Heart right ventricle (tissue), 16 donors: Measurements from ENCODE around the gene ATOX1. TPM values are rescaled to one million over a fixed set of nuclear protein-coding genes. Genes with fewer than 3 reads are reported as not detected.

Source experiments
- ATAC-seq, 8 donors: fragments of 200-7000 bp; cut with Tn5 transposase; one replicate each; pipeline ENCODE4 v1.9.1; 2020; ENCODE audit warnings: mild to moderate bottlenecking in 8 of 8, moderate library complexity in 8 of 8, moderate number of reproducible peaks in 1 of 8
- DNase-seq, 2 donors: peaks; one replicate each; pipeline ENCODE4 v3.0.0-alpha.2; 2020
- H3K27ac ChIP-seq, 10 donors: fragments of 200-600 bp; sonication (generic) in 2 of 10; one replicate each; pipeline versions ENCODE4 v1.5.0 to v1.8.0; 2020 to 2022; ENCODE audit warnings: mild to moderate bottlenecking in 3 of 10
- H3K27me3 ChIP-seq, 7 donors: fragments of 200-600 bp; one replicate each; pipeline ENCODE4 v1.8.0; 2021 to 2022; ENCODE audit warnings: mild to moderate bottlenecking in 2 of 7
- H3K36me3 ChIP-seq, 9 donors: fragments of 200-600 bp; sonication (generic) in 1 of 9; one replicate each; pipeline versions ENCODE4 v1.5.0 to v1.8.0; 2020 to 2022; ENCODE audit warnings: mild to moderate bottlenecking in 2 of 9
- H3K4me1 ChIP-seq, 9 donors: fragments of 200-600 bp; sonication (generic) in 1 of 9; one replicate each; pipeline versions ENCODE4 v1.5.0 to v1.8.0; 2020 to 2022; ENCODE audit warnings: mild to moderate bottlenecking in 4 of 9
- H3K4me3 ChIP-seq, 10 donors: fragments of 200-600 bp; sonication (generic) in 2 of 10; one replicate each; pipeline versions ENCODE4 v1.5.0 to v1.8.0; 2020 to 2022; ENCODE audit warnings: mild to moderate bottlenecking in 7 of 10, moderate library complexity in 2 of 10
- H3K9me3 ChIP-seq, 11 donors: fragments of 200-600 bp in 10 of 11; sonication (generic) in 2 of 11; one replicate each; pipeline versions ENCODE4 v1.5.0 to v1.8.0; 2013 to 2022; ENCODE audit warnings: mild to moderate bottlenecking in 2 of 11, control low read depth in 1 of 11, moderate library complexity in 1 of 11
- WGBS, 2 donors: extraction: QIAGEN DNeasy Blood & Tissue Kit; methylation state at CpG; one replicate each; pipeline ENCODE4 v1.1.7; 2013; ENCODE audit warnings: inconsistent platforms in 1 of 2; 5-methylcytosine and 5-hydroxymethylcytosine counted together
- intact Hi-C, 10 donors: fragments of 100-400 bp; cut with DNase I; formaldehyde crosslinking; loops; one replicate each; pipeline versions ENCODE4 v1.11.1 to v1.14.2; 2022
- polyA plus RNA-seq, 2 donors: library from polyadenylated mRNA; stranded (reverse); fragments of 200-250 nt; gene quantifications; one replicate each; pipeline ENCODE4 v1.2.3, GENCODE V29; 2013
- total RNA-seq, 10 donors: library from RNA; stranded (reverse); fragmentation: NEBNext Ultra II Directional in 3 of 10; extraction: Animal tissue kit (Norgen Biotek cat#: 25700) in 3 of 10; gene quantifications; one replicate each; pipeline versions ENCODE4 v1.2.1 to v1.2.4, GENCODE V29; 2021 to 2023
- TF ChIP-seq, protein P1 (sequence below), 9 donors: fragments of 200-600 bp; sonication (generic) in 2 of 9; IDR thresholded peaks; one replicate each; pipeline versions ENCODE4 v1.5.0 to v1.8.0; 2021 to 2022; ENCODE audit warnings: antibody characterized with exemption in 9 of 9, mild to moderate bottlenecking in 5 of 9, moderate library complexity in 1 of 9
- donor health status: Arrhythmogenic right ventricular cardiomyopathy.
- donor health status: ischemic (EF 13 %, LVEDD 7.1; RV severe dilation, severe dysfunction).
- donor health status: healthy with polysubstance abuse.
- donor health status: DM: no; HTN: yes; CAD: no.
- donor health status: DM: no; HTN: no; CAD: no.
- donor health status: ischemic (EF 25% LVEDD 6.9; RV normal size, moderate dysfunction).
- donor health status: ischemic (EF 25% LVEDD 5.7; RV mildly dilated, moderate dysfunction).
- donor health status: healthy.
- donor health status: DM: yes; HTN: yes; CAD: no.
- donor health status: Ischemic cardiomyopathy.
- donor health status: ischemic (EF 35%, LVEDD 5.7; RV mildly dilated, moderate dysfunction).
- donor health status: nonischemic (EF 11% LVEDD 7.7; RV severe dilation, severe dysfunction).
- donor health status: DM: yes; HTN: yes; CAD: no.
- donor health status: PGD.
- donor health status: ischemic (EF 29% LVEDD 5.4; RV normal size, mild dysfunction).
- donor health status: nonischemic (EF 23%, LVEDD 6.1; RV moderate dilation, normal function).

ATOX1 gene
- total and polyA plus RNA-seq, 12 donors = 52.5 to 125 (median 67.3) TPM

DNA sequence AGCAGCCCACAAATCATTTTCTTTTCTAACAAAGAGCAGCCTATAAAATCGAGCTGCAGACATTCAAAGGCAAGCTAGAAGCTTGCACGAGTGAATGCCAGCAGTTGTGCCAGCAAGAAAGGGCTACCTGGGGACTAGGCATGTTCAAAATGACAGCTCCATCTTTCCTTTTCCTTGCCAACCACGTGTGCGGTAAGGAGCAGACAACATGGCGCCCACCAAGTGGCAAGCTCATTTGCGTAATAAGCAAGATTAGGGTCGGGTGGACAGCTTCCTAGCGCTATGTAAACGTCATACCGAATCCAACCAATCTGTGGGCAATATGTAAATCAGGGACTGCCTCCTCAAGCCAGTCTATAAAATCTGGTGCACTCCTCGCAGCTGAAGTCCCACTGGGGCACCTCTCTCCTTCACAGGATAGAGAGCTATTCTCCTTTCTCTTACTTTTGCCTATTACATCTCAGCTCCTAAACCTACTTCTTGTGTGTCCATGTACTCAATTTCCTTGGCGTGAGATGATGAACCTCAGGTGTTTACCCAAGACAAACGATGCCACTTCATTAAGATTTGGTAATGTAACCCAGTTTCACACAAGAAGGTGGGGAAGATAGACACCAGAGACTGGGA lies 49.2 kb downstream of the ATOX1 start:
- Histone ChIP-seq H3K36me3 (no peaks in the 10 kb centered on the region), H3K27ac (no peak overlapping the region), H3K9me3 (no peaks in the 10 kb centered on the region), H3K27me3 (no peaks in the 10 kb centered on the region), H3K4me3 (no peak overlapping the region), H3K4me1 (peaks cover 0 to 12% (median 7%) of the 10 kb centered on the region in 9 donors)
- ATAC-seq = no peak
- no peak for DNase-seq
- TF ChIP-seq, protein P1, sequence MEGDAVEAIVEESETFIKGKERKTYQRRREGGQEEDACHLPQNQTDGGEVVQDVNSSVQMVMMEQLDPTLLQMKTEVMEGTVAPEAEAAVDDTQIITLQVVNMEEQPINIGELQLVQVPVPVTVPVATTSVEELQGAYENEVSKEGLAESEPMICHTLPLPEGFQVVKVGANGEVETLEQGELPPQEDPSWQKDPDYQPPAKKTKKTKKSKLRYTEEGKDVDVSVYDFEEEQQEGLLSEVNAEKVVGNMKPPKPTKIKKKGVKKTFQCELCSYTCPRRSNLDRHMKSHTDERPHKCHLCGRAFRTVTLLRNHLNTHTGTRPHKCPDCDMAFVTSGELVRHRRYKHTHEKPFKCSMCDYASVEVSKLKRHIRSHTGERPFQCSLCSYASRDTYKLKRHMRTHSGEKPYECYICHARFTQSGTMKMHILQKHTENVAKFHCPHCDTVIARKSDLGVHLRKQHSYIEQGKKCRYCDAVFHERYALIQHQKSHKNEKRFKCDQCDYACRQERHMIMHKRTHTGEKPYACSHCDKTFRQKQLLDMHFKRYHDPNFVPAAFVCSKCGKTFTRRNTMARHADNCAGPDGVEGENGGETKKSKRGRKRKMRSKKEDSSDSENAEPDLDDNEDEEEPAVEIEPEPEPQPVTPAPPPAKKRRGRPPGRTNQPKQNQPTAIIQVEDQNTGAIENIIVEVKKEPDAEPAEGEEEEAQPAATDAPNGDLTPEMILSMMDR (IDR thresholded peaks at IDR 0.05) = no peak
- intact Hi-C loops = no loop called here
- WGBS, 2 donors = 90 to 92% methylated on average over 13 of the region's 13 CpGs

DNA sequence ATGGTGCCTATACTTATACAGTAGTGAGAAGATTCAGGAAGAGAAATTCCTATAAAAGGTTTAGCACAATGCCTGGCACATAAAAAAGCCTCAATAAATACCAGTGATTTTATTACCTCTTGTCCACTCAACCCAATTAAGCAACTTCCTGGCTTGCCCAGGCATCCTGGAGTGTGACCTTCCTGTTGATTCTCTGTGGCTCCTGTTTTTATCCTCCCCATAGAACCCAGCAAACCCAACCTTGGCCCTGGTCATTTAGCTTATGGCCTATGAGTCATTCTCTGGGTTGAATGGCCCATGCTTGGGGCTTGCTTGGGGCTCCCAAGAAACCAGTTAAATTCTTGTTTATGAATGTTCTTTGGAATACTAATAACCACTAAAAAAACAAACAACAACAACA lies 50.3 kb downstream of the ATOX1 start:
- ATAC-seq (no peak), DNase-seq (no peak)
- Histone ChIP-seq H3K27ac (peak overlapping the region in 5 of 10 donors; percentile 5 to 69 (median 17)), H3K36me3 (no peaks in the 10 kb centered on the region), H3K4me3 (no peak overlapping the region), H3K27me3 (no peaks in the 10 kb centered on the region), H3K4me1 (peaks cover 0 to 15% (median 7%) of the 10 kb centered on the region in 9 donors), H3K9me3 (no peaks in the 10 kb centered on the region)
- TF ChIP-seq, protein P1 (IDR thresholded peaks at IDR 0.05) = no peak
- intact Hi-C loops = no loop called here

DNA sequence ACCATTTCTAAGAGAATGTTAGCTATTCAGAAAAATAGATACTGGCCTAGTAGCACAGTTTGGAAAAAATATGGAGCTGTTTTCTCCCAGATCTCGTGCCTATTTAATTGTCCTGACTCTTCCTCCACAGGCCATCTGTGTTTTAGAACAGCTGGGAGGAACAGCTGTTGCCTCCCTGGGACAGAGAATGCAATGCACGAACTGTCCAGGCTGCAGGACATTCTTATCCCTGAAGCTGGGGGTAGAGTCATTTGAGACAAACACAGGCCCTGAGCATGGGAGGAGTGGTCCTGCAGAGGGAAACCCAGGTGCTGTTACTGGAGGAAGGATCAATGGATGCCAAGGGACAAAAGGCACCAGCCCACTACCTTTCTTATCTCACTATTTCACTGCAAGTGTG lies 50.9 kb downstream of the ATOX1 start:
- TF ChIP-seq, protein P1 (IDR thresholded peaks at IDR 0.05) = peak in 1 of 9 donors; percentile 12
- H3K4me1 ChIP-seq = peaks cover 0 to 17% (median 7%) of the 10 kb centered on the region in 9 donors
- ATAC-seq = peak in 6 of 8 donors; percentile 51 to 90 (median 76)
- H3K27me3 ChIP-seq = no peaks in the 10 kb centered on the region
- no peaks in the 10 kb centered on the region for H3K36me3 ChIP-seq
- H3K27ac ChIP-seq = peak overlapping the region in 3 of 10 donors; percentile 5 to 69 (median 27)
- H3K4me3 ChIP-seq = no peak overlapping the region
- intact Hi-C loops = no loop called here
- H3K9me3 ChIP-seq = no peaks in the 10 kb centered on the region
- DNase-seq = no peak
- WGBS, 2 donors = 34 to 51% methylated on average over 2 of the region's 2 CpGs

DNA sequence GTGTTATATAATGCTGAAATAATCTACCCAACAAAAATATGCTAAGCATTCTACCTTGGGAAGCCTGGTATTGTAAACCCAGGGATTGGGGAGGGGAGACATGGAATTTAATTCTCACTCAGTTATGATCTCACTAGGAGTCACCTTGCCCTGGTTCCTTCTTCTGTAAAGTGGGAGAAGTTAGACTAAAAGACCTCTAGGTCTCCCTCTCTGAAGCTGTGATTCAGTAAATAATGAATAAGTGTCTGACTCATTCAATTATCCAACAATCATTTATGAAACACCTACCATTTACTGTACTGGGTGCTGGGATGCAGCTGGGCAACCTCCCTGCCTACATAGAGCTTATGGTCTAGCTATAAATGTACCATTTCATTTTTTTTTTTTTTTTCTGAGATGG lies 51.5 kb downstream of the ATOX1 start:
- Histone ChIP-seq H3K36me3 (no peaks in the 10 kb centered on the region), H3K9me3 (no peaks in the 10 kb centered on the region), H3K4me3 (no peak overlapping the region), H3K27ac (peak overlapping the region in 2 of 10 donors; percentile 27 to 69), H3K27me3 (no peaks in the 10 kb centered on the region), H3K4me1 (peaks cover 0 to 21% (median 7%) of the 10 kb centered on the region in 9 donors)
- no peak for ATAC-seq
- TF ChIP-seq, protein P1 (IDR thresholded peaks at IDR 0.05) = no peak
- no peak for DNase-seq
- intact Hi-C loops = no loop called here
